Measurements from ENCODE around the gene FAR2.

- TF ChIP-seq CTCF (IDR thresholded peaks at IDR 0.05; ENCODE audit: extremely low read depth in 1 of 2, insufficient read depth in 1 of 2, low read depth in 1 of 2, low read length in 2 of 2): peak; percentile 61 to 66
- TF ChIP-seq POLR2A (IDR thresholded peaks at IDR 0.05; ENCODE audit: low read depth, low read length): no peak
- no peak for TF ChIP-seq MAX (IDR thresholded peaks at IDR 0.05; ENCODE audit: insufficient read depth, insufficient read length)
- no peak for TF ChIP-seq EZH2 (IDR thresholded peaks at IDR 0.05; ENCODE audit: borderline replicate concordance, low read depth, low read length, severe bottlenecking)
- TF ChIP-seq MYC (IDR thresholded peaks at IDR 0.05; ENCODE audit: low read depth, low read length): no peak
- no peak for TF ChIP-seq POLR2AphosphoS5 (IDR thresholded peaks at IDR 0.05; ENCODE audit: insufficient read depth, low read depth, low read length)
Observed at GRCh38 chr12:29317556-29318363, 168.7 kb downstream of the FAR2 start.

All from endothelial cell of umbilical vein (primary cell).